GM23338 (cell line): ENCODE results near the gene ZMPSTE24. TPM values are rescaled to one million over a fixed set of nuclear protein-coding genes. Genes with fewer than 3 reads are reported as not detected.
A peak's percentile ranks its signal among the peaks of the same experiment; 100 is the strongest.

ENCODE experiments used
- ATAC-seq: fragments of 200-7000 bp; cut with Tn5 transposase; 3 replicates; pipeline ENCODE4 v1.9.1; 2020
- DNase-seq: peaks from one replicate; pipeline ENCODE4 v3.0.0-alpha.2; 2015; ENCODE audit warnings: low spot score
- H2AFZ ChIP-seq: fragments of 200-600 bp; sonication (generic); 2 replicates; pipeline ENCODE4 v1.8.0; 2016; ENCODE audit warnings: antibody characterized with exemption, mild to moderate bottlenecking, moderate library complexity
- H3F3A ChIP-seq: fragments of 200-600 bp; sonication (generic); replicated peaks from 2 replicates; pipeline ENCODE4 v1.8.0; 2017; ENCODE audit warnings: antibody characterized with exemption, mixed run types, low read depth
- H3K27ac ChIP-seq: fragments of 200-600 bp; sonication (generic); 2 replicates; pipeline ENCODE4 v1.6.1; 2016; ENCODE audit warnings: low read depth
- H3K27me3 ChIP-seq: fragments of 200-600 bp; sonication (generic); 2 replicates; pipeline ENCODE4 v1.8.0; 2016; ENCODE audit warnings: mild to moderate bottlenecking, mixed run types, moderate library complexity; ENCODE audit not compliant: insufficient read depth
- H3K36me3 ChIP-seq: fragments of 200-600 bp; sonication (generic); 2 replicates; pipeline ENCODE4 v1.8.0; 2016; ENCODE audit warnings: mild to moderate bottlenecking; ENCODE audit not compliant: insufficient read depth
- H3K4me1 ChIP-seq: fragments of 200-600 bp; sonication (generic); 2 replicates; pipeline ENCODE4 v1.8.0; 2016; ENCODE audit warnings: mild to moderate bottlenecking, moderate library complexity; ENCODE audit not compliant: insufficient read depth
- H3K4me2 ChIP-seq: fragments of 200-600 bp; sonication (generic); 2 replicates; pipeline ENCODE4 v1.7.1; 2017; ENCODE audit warnings: mixed run types
- H3K4me3 ChIP-seq: fragments of 200-600 bp; sonication (generic); 2 replicates; pipeline ENCODE4 v1.6.1; 2016; ENCODE audit warnings: mixed run types
- H3K79me2 ChIP-seq: fragments of 200-600 bp; sonication (generic); replicated peaks from 2 replicates; pipeline ENCODE4 v1.8.0; 2017; ENCODE audit warnings: mild to moderate bottlenecking; ENCODE audit not compliant: insufficient read depth
- H3K9me2 ChIP-seq: fragments of 200-600 bp; sonication (generic); 2 replicates; pipeline ENCODE4 v1.8.0; 2017; ENCODE audit not compliant: insufficient read depth
- H4K20me1 ChIP-seq: fragments of 200-600 bp; sonication (generic); replicated peaks from 2 replicates; pipeline ENCODE4 v1.8.0; 2017; ENCODE audit warnings: mild to moderate bottlenecking; ENCODE audit not compliant: insufficient read depth
- H3K27ac Mint-ChIP-seq: 2 replicates; pipeline ENCODE4 v1.8.0; 2020; ENCODE audit warnings: inconsistent platforms, mild to moderate bottlenecking, moderate library complexity, mixed read lengths
- H3K27me3 Mint-ChIP-seq: 3 replicates; pipeline ENCODE4 v1.8.0; 2022; ENCODE audit warnings: low read depth, mild to moderate bottlenecking, moderate library complexity, mixed read lengths, inconsistent platforms; ENCODE audit not compliant: insufficient read depth, poor library complexity
- H3K36me3 Mint-ChIP-seq: 3 replicates; pipeline ENCODE4 v1.8.0; 2021; ENCODE audit warnings: low read depth, mild to moderate bottlenecking, inconsistent platforms, moderate library complexity, mixed read lengths
- H3K4me1 Mint-ChIP-seq: 3 replicates; pipeline ENCODE4 v1.8.0; 2020; ENCODE audit warnings: mild to moderate bottlenecking, inconsistent platforms, mixed read lengths
- H3K4me3 Mint-ChIP-seq: 3 replicates; pipeline ENCODE4 v1.8.0; 2021; ENCODE audit warnings: moderate library complexity, mild to moderate bottlenecking, inconsistent platforms, mixed read lengths
- H3K9me3 Mint-ChIP-seq: 3 replicates; pipeline ENCODE4 v1.8.0; 2020; ENCODE audit warnings: moderate library complexity, mild to moderate bottlenecking, inconsistent platforms, mixed read lengths
- CREB1 ChIP-seq: fragments of 250-450 bp; sonication (Bioruptor Pico); IDR thresholded peaks from 2 replicates; pipeline ENCODE4 v1.5.0; 2020; ENCODE audit warnings: low read depth, mild to moderate bottlenecking, moderate library complexity
- CTCF ChIP-seq, 2 experiments: fragments of 200-600 bp in 1 of 2; sonication (generic) in 1 of 2; conservative IDR thresholded peaks; 2 replicates each; pipeline versions ENCODE4 v1.5.1 to v1.6.1; 2016 to 2017; ENCODE audit warnings: antibody characterized with exemption in 2 of 2, low read depth in 2 of 2, mild to moderate bottlenecking in 2 of 2, moderate library complexity in 1 of 2
- EZH2 ChIP-seq: fragments of 200-600 bp; sonication (generic); IDR thresholded peaks from one replicate; pipeline ENCODE4 v1.8.0; 2017; ENCODE audit warnings: antibody characterized with exemption, mild to moderate bottlenecking, low read depth; ENCODE audit not compliant: unreplicated experiment
- POLR2AphosphoS5 ChIP-seq: IDR thresholded peaks from 2 replicates; pipeline ENCODE4 v1.6.1; 2016; ENCODE audit warnings: antibody characterized with exemption, low read depth
- REST ChIP-seq: IDR thresholded peaks from one replicate; pipeline ENCODE4 v1.6.1; 2018; ENCODE audit warnings: antibody characterized with exemption; ENCODE audit not compliant: unreplicated experiment
- ZNF331 ChIP-seq: fragments of 250-450 bp; sonication (Bioruptor Pico); IDR thresholded peaks from 2 replicates; pipeline ENCODE4 v1.5.0; 2020; ENCODE audit warnings: low read depth, mild to moderate bottlenecking, moderate library complexity
- polyA plus RNA-seq: library from polyadenylated mRNA; unstranded; fragments of >200 nt; fragmentation: Nextera tagmentation; extraction: Ambion mirVana; gene quantifications from 2 replicates; pipeline ENCODE4 v1.2.1, GENCODE V29; 2016
- total RNA-seq: library from RNA; depleted of rRNA; stranded (reverse); fragments of >200 nt; shearing (Covaris generic); gene quantifications from 2 replicates; pipeline ENCODE4 v1.2.3, GENCODE V29; 2014
- TF ChIP-seq, protein P1 (sequence below): fragments of 250-450 bp; sonication (Bioruptor Pico); IDR thresholded peaks from 2 replicates; pipeline ENCODE4 v1.5.0; 2020; ENCODE audit warnings: mild to moderate bottlenecking, moderate library complexity
- TF ChIP-seq, protein P2 (sequence below): IDR thresholded peaks from 2 replicates; pipeline ENCODE4 v1.6.1; 2016; ENCODE audit warnings: antibody characterized with exemption

ZMPSTE24 gene
- total and polyA plus RNA-seq, 2 experiments from 2014 or later = 23.1 to 51.2 TPM

GRCh38 chr1:40310983-40311642 lies 53.1 kb downstream of the ZMPSTE24 start:
- H3K4me3 ChIP-seq = no peak overlapping the region
- Mint-ChIP-seq H3K27me3 (peaks cover 29% of the 10 kb centered on the region), H3K4me1 (peaks cover 13% of the 10 kb centered on the region; the same call in 2 of the 3 replicates), H3K36me3 (no peaks in the 10 kb centered on the region; the same call in 2 of the 3 replicates), H3K27ac (no peak overlapping the region), H3K4me3 (no peak overlapping the region), H3K9me3 (no peaks in the 10 kb centered on the region)
- ATAC-seq (peak; percentile 23), DNase-seq (peak; percentile 70)
- H3K27me3 ChIP-seq = peaks cover 40% of the 10 kb centered on the region
- H3K79me2 ChIP-seq = no peaks in the 10 kb centered on the region
- H3K27ac ChIP-seq = no peak overlapping the region
- H3F3A ChIP-seq = no peaks in the 10 kb centered on the region
- H3K4me2 ChIP-seq = no peak overlapping the region
- H3K36me3 ChIP-seq = no peaks in the 10 kb centered on the region
- no peak overlapping the region for H2AFZ ChIP-seq
- H3K9me2 ChIP-seq = no peaks in the 10 kb centered on the region
- no peak for TF ChIP-seq EZH2
- TF ChIP-seq CREB1 (CRISPR knock-in tag) = no peak
- TF ChIP-seq, protein P1, sequence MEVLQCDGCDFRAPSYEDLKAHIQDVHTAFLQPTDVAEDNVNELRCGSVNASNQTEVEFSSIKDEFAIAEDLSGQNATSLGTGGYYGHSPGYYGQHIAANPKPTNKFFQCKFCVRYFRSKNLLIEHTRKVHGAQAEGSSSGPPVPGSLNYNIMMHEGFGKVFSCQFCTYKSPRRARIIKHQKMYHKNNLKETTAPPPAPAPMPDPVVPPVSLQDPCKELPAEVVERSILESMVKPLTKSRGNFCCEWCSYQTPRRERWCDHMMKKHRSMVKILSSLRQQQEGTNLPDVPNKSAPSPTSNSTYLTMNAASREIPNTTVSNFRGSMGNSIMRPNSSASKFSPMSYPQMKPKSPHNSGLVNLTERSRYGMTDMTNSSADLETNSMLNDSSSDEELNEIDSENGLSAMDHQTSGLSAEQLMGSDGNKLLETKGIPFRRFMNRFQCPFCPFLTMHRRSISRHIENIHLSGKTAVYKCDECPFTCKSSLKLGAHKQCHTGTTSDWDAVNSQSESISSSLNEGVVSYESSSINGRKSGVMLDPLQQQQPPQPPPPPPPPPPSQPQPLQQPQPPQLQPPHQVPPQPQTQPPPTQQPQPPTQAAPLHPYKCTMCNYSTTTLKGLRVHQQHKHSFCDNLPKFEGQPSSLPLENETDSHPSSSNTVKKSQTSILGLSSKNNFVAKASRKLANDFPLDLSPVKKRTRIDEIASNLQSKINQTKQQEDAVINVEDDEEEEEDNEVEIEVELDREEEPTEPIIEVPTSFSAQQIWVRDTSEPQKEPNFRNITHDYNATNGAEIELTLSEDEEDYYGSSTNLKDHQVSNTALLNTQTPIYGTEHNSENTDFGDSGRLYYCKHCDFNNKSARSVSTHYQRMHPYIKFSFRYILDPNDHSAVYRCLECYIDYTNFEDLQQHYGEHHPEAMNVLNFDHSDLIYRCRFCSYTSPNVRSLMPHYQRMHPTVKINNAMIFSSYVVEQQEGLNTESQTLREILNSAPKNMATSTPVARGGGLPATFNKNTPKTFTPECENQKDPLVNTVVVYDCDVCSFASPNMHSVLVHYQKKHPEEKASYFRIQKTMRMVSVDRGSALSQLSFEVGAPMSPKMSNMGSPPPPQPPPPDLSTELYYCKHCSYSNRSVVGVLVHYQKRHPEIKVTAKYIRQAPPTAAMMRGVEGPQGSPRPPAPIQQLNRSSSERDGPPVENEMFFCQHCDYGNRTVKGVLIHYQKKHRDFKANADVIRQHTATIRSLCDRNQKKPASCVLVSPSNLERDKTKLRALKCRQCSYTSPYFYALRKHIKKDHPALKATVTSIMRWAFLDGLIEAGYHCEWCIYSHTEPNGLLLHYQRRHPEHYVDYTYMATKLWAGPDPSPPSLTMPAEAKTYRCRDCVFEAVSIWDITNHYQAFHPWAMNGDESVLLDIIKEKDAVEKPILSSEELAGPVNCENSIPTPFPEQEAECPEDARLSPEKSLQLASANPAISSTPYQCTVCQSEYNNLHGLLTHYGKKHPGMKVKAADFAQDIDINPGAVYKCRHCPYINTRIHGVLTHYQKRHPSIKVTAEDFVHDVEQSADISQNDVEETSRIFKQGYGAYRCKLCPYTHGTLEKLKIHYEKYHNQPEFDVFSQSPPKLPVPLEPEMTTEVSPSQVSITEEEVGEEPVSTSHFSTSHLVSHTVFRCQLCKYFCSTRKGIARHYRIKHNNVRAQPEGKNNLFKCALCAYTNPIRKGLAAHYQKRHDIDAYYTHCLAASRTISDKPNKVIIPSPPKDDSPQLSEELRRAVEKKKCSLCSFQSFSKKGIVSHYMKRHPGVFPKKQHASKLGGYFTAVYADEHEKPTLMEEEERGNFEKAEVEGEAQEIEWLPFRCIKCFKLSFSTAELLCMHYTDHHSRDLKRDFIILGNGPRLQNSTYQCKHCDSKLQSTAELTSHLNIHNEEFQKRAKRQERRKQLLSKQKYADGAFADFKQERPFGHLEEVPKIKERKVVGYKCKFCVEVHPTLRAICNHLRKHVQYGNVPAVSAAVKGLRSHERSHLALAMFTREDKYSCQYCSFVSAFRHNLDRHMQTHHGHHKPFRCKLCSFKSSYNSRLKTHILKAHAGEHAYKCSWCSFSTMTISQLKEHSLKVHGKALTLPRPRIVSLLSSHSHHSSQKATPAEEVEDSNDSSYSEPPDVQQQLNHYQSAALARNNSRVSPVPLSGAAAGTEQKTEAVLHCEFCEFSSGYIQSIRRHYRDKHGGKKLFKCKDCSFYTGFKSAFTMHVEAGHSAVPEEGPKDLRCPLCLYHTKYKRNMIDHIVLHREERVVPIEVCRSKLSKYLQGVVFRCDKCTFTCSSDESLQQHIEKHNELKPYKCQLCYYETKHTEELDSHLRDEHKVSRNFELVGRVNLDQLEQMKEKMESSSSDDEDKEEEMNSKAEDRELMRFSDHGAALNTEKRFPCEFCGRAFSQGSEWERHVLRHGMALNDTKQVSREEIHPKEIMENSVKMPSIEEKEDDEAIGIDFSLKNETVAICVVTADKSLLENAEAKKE (CRISPR knock-in tag) = no peak
- TF ChIP-seq, protein P2, sequence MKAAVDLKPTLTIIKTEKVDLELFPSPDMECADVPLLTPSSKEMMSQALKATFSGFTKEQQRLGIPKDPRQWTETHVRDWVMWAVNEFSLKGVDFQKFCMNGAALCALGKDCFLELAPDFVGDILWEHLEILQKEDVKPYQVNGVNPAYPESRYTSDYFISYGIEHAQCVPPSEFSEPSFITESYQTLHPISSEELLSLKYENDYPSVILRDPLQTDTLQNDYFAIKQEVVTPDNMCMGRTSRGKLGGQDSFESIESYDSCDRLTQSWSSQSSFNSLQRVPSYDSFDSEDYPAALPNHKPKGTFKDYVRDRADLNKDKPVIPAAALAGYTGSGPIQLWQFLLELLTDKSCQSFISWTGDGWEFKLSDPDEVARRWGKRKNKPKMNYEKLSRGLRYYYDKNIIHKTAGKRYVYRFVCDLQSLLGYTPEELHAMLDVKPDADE = no peak
- TF ChIP-seq POLR2AphosphoS5 = no peak
- peak; percentile 48 to 52 for TF ChIP-seq CTCF (conservative IDR thresholded peaks at IDR 0.05; ENCODE audit: low read depth in 2 of 2)
- no peak for TF ChIP-seq ZNF331
- no peak for TF ChIP-seq REST
- H3K4me1 ChIP-seq = peaks cover 13% of the 10 kb centered on the region
- no peaks in the 10 kb centered on the region for H4K20me1 ChIP-seq
